Peyer's patch (tissue), 4 donors: Measurements from ENCODE around the gene ZBP1.

Source experiments
- CTCF ChIP-seq, 6 experiments: fragments of 450-650 bp in 4 of 6; fragments of 200-600 bp in 2 of 6; sonication (generic) in 1 of 6; IDR thresholded peaks; one replicate each; pipeline ENCODE4 v1.5.1; 2017 to 2019; ENCODE audit warnings: antibody characterized with exemption in 6 of 6, mild to moderate bottlenecking in 3 of 6, moderate library complexity in 1 of 6
- POLR2A ChIP-seq, 2 donors: fragments of 450-650 bp; IDR thresholded peaks; one replicate each; pipeline ENCODE4 v1.5.1; 2017; ENCODE audit warnings: antibody characterized with exemption in 2 of 2, mild to moderate bottlenecking in 2 of 2, moderate library complexity in 2 of 2

GRCh38 chr20:57622201-57622570 is 2.0 kb upstream of the ZBP1 start:
- TF ChIP-seq CTCF (IDR thresholded peaks at IDR 0.05), result no peak
- no peak for TF ChIP-seq POLR2A (IDR thresholded peaks at IDR 0.05)
